IgD-negative memory B cell (primary cell): Measurements from ENCODE around the gene ZMYND10. TPM values are rescaled to one million over a fixed set of nuclear protein-coding genes. Genes with fewer than 3 reads are reported as not detected.

Source experiments
- polyA plus RNA-seq: library from polyadenylated mRNA; unstranded; fragments of 300-500 nt; fragmentation: Illumina TruSeq; gene quantifications from one replicate; pipeline ENCODE4 v1.2.3, GENCODE V29; 2021

ZMYND10 gene
- polyA plus RNA-seq, 1 donor from 2014 or later: not detected

Other genes starting within 250 kb of the ZMYND10 start
- gene SEMA3F, start 190.4 kb downstream of the ZMYND10 start, polyA plus RNA-seq: not detected
- gene GNAT1, start 154.1 kb downstream of the ZMYND10 start, polyA plus RNA-seq: not detected
- gene SLC38A3, start 140.5 kb downstream of the ZMYND10 start, polyA plus RNA-seq: not detected
- 689 TPM for gene GNAI2, start 109.5 kb downstream of the ZMYND10 start, polyA plus RNA-seq
- not detected for gene SEMA3B, start 76.6 kb downstream of the ZMYND10 start, polyA plus RNA-seq
- 0.30 TPM for gene LSMEM2, start 66.6 kb downstream of the ZMYND10 start, polyA plus RNA-seq
- 58.6 TPM for gene IFRD2, start 53.3 kb downstream of the ZMYND10 start, polyA plus RNA-seq
- 5.3 TPM for gene HYAL3, start 46.3 kb downstream of the ZMYND10 start, polyA plus RNA-seq
- gene NAA80, start 46.3 kb downstream of the ZMYND10 start, polyA plus RNA-seq: 20.5 TPM
- 0.14 TPM for gene HYAL1, start 42.2 kb downstream of the ZMYND10 start, polyA plus RNA-seq
- gene HYAL2, start 23.0 kb downstream of the ZMYND10 start, polyA plus RNA-seq: 7.3 TPM
- 51.4 TPM for gene TUSC2, start 17.5 kb downstream of the ZMYND10 start, polyA plus RNA-seq
- gene RASSF1, start 4.9 kb downstream of the ZMYND10 start, polyA plus RNA-seq: 155 TPM
- gene NPRL2, start 5.0 kb upstream of the ZMYND10 start, polyA plus RNA-seq: 30.4 TPM
- gene CYB561D2, start 5.1 kb upstream of the ZMYND10 start, polyA plus RNA-seq: 63.3 TPM
- gene TMEM115, start 13.8 kb upstream of the ZMYND10 start, polyA plus RNA-seq: 33.9 TPM
- gene CACNA2D2, start 157.9 kb upstream of the ZMYND10 start, polyA plus RNA-seq: 0.11 TPM
- 7.9 TPM for gene C3orf18, start 222.0 kb upstream of the ZMYND10 start, polyA plus RNA-seq
- gene HEMK1, start 223.8 kb upstream of the ZMYND10 start, polyA plus RNA-seq: 30.5 TPM